Epithelial cell of proximal tubule (primary cell): ENCODE measurements around the gene MAPKBP1. TPM values are rescaled to one million over a fixed set of nuclear protein-coding genes. Genes with fewer than 3 reads are reported as not detected.

ENCODE experiments used
- DNase-seq: peaks from one replicate; pipeline ENCODE4 v3.0.0-alpha.2; 2011; ENCODE audit warnings: low read depth
- H3K4me3 ChIP-seq: 2 replicates; pipeline ENCODE4 v1.5.1; 2011; ENCODE audit warnings: low read depth, mild to moderate bottlenecking, low read length
- total RNA-seq: library from RNA; depleted of rRNA; stranded (reverse); fragments of >200 nt; gene quantifications from 2 replicates; pipeline ENCODE4 v1.2.3, GENCODE V29; 2015
- TF ChIP-seq, protein P1 (sequence below): conservative IDR thresholded peaks from 2 replicates; pipeline ENCODE4 v1.5.1; 2012; ENCODE audit warnings: low read depth, mild to moderate bottlenecking, low read length

Gene MAPKBP1
- total RNA-seq, 1 donor from 2014 or later, result 14.4 TPM

DNA sequence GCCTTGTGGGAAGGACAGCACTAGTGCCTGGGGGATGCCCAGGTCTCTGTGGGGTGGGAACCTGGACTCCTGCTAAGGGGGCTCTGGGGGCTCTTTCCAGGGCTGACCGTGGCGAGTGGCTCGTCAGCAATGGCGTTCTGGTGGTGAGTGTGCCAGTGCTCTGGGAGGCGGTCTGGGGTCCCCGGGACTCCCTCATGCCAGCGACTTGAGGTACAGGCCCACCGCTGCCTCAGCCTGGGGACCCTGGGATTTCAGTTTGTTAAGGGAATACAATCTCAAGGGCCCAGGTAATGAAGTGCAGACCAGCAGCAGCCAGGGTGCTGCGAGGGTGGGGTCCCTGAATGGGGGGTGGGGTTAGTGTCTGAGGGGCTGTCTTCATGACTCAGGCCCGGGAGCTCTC lies 66.8 kb downstream of the MAPKBP1 start:
- H3K4me3 ChIP-seq, result no peak overlapping the region
- no peak for DNase-seq
- TF ChIP-seq, protein P1, sequence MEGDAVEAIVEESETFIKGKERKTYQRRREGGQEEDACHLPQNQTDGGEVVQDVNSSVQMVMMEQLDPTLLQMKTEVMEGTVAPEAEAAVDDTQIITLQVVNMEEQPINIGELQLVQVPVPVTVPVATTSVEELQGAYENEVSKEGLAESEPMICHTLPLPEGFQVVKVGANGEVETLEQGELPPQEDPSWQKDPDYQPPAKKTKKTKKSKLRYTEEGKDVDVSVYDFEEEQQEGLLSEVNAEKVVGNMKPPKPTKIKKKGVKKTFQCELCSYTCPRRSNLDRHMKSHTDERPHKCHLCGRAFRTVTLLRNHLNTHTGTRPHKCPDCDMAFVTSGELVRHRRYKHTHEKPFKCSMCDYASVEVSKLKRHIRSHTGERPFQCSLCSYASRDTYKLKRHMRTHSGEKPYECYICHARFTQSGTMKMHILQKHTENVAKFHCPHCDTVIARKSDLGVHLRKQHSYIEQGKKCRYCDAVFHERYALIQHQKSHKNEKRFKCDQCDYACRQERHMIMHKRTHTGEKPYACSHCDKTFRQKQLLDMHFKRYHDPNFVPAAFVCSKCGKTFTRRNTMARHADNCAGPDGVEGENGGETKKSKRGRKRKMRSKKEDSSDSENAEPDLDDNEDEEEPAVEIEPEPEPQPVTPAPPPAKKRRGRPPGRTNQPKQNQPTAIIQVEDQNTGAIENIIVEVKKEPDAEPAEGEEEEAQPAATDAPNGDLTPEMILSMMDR, result no peak

DNA sequence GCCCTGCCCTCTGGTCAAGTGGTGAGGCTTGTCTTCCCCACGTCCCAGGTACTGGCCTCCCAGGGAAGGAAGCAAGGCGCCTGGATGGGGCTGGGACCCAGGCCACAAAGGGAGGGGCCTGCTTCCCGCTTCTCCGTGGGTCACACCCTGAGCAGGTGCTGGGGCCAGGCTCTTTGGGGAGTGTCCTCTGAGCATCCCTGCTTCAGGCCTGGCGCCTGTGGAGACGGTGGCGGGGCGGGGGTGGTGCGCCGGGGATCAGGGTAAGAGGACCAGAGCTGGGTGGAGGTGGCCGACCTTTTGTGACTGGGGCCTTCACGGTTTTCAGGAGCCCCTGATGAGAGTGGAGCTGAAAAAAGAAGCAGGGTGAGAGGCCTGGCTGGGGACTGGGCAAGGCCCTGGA lies 67.9 kb downstream of the MAPKBP1 start:
- TF ChIP-seq, protein P1, result no peak
- H3K4me3 ChIP-seq, result no peak overlapping the region
- no peak for DNase-seq

DNA sequence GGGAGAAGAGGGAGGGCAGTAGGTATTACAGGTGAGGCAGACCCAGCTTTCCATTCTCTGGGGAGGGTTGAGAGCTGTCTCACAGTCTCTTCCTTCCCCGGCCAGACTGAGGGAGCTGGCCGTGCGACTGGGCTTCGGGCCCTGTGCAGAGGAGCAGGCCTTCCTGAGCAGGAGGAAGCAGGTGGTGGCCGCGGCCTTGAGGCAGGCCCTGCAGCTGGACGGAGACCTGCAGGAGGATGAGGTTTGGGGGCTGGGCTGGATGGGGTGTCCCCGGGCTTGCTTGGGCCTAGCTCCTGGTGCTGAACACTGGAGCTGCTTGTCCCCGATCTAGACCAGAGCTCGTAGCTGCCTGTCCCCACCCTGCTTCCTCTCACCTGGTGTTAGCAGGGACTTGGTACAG lies 69.3 kb downstream of the MAPKBP1 start:
- TF ChIP-seq, protein P1, result no peak
- H3K4me3 ChIP-seq, result no peak overlapping the region
- DNase-seq, result no peak

DNA sequence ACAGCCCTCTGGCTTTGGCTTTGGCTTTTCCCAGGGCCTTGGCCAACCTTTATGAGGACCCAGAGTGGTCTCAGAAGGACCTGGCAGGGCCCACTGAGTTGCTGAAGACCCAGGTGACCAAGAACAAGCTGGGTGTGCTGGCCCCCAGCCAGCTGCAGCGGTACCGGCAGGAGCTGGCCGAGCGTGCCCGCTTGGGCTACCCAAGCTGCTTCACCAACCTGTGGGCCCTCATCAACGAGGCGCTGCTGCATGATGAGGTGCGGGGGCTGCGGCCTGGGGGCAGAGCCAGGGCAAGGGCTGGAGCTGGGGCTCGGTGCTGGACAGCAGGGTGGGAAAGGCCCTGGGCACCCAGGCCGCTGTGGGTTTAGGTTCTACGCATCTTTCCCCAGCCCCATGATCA lies 70.5 kb downstream of the MAPKBP1 start:
- no peak overlapping the region for H3K4me3 ChIP-seq
- TF ChIP-seq, protein P1, result no peak
- no peak for DNase-seq

DNA sequence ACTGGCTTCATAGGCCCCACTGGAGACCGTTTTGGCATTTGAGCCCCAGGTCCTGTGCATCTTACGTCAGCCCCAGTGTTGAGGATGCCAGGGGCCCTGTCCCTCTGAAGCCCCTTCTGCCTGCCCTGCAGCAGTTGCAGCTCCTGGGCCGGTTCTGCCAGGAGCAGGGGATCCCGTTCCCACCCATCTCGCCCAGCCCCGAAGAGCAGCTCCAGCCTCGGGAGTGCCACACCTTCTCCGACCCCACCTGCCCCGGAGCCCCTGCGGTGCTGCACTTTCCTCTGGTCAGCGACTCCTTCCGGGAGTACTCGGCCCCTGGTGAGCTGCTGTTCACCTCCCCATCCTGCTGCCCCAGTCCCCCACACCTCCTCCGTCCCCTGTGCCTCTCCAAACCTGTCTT lies 72.9 kb downstream of the MAPKBP1 start:
- DNase-seq, result no peak
- TF ChIP-seq, protein P1, result no peak
- H3K4me3 ChIP-seq, result no peak overlapping the region

DNA sequence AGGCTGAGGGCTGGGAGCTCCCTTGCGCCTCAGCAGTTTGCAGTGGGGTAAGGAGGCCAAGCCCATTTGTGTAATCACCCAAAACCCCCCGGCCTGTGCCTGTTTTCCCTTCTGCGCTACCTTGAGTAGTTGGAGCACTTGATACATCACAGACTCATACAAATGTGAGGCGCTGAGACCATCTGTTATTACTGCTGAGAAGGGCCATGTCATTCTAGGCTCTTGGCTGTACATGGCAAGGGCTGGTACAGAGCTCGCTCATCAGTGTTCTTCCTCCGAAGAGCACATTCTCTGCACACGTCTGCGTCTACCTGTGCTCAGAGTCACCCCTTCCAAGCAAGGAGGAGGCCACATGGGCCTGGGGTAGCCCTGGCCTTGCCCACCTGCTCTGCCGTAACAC lies 73.7 kb downstream of the MAPKBP1 start:
- DNase-seq, result no peak
- no peak overlapping the region for H3K4me3 ChIP-seq
- TF ChIP-seq, protein P1, result no peak

DNA sequence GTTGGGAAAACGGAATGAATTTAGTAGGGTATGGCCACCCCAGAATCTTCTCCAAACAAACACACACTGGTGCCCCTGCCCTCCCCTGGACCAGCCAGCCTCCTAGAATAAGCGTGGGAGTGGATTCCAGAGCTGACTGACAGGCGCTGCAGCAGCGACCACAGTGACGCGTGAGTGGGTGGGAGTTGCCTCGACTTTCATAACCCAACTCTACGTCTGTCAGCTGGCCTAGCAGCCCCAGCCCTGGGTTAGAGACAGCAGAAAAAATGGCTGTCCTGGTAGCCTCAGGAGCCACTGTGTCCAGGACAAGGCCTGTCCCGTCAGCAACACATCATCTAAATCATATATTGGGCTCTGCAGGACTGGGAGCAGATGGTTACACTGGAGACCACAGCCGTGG lies 74.3 kb downstream of the MAPKBP1 start:
- no peak for DNase-seq
- no peak overlapping the region for H3K4me3 ChIP-seq
- TF ChIP-seq, protein P1, result no peak
